T-helper 17 cell (primary cell): Measurements from ENCODE around the gene FGD6. TPM values are rescaled to one million over a fixed set of nuclear protein-coding genes. Genes with fewer than 3 reads are reported as not detected.
"Not testable (repeated sequence)": the region's sequence is repeated elsewhere in the genome, so short reads cannot be mapped to it uniquely, and the experiment has no call there.

ENCODE experiments used
- ATAC-seq: fragments of 150-1000 bp; cut with Tn5 transposase; 2 replicates; pipeline ENCODE4 v1.10.0; 2021; ENCODE audit warnings: mild to moderate bottlenecking, moderate library complexity
- DNase-seq, 3 donors: peaks; one replicate each; pipeline versions ENCODE4 v3.0.0 to v3.0.0-alpha.2; 2020 to 2021
- H3K9me3 ChIP-seq: one replicate; pipeline ENCODE4 v1.7.0; 2013; ENCODE audit warnings: low read length, mild to moderate bottlenecking; ENCODE audit not compliant: control insufficient read depth, poor library complexity, severe bottlenecking
- H3K27ac Mint-ChIP-seq: one replicate; pipeline ENCODE4 v1.8.0; 2022; ENCODE audit warnings: mild to moderate bottlenecking, moderate library complexity, mixed read lengths
- H3K27me3 Mint-ChIP-seq: one replicate; pipeline ENCODE4 v1.8.0; 2022; ENCODE audit warnings: mixed read lengths
- H3K36me3 Mint-ChIP-seq: one replicate; pipeline ENCODE4 v1.8.0; 2022; ENCODE audit warnings: low read depth, mixed read lengths
- H3K4me1 Mint-ChIP-seq: one replicate; pipeline ENCODE4 v1.8.0; 2022; ENCODE audit warnings: mild to moderate bottlenecking, mixed read lengths
- H3K4me3 Mint-ChIP-seq: one replicate; pipeline ENCODE4 v1.8.0; 2022; ENCODE audit warnings: mild to moderate bottlenecking, moderate library complexity, mixed read lengths
- total RNA-seq, 4 donors: library from RNA in 2 of 4; stranded (reverse) in 2 of 4; gene quantifications; one replicate each; pipeline ENCODE4 v1.2.3 and lab custom pipeline; 2022 to 2026

Gene FGD6
- total RNA-seq, 2 donors from 2014 or later, result 1.2 to 1.3 TPM

GRCh38 chr12:95116341-95116740, 100.9 kb downstream of the FGD6 start:
- no peak for DNase-seq
- Mint-ChIP-seq H3K4me3 (no peak overlapping the region), H3K27me3 (no peaks in the 10 kb centered on the region), H3K4me1 (peaks cover 5% of the 10 kb centered on the region), H3K27ac (peak overlapping the region; percentile 87), H3K36me3 (no peaks in the 10 kb centered on the region)
- no peaks in the 10 kb centered on the region for H3K9me3 ChIP-seq
- no peak for ATAC-seq

GRCh38 chr12:95115641-95116040, 101.6 kb downstream of the FGD6 start:
- peaks cover 10% of the 10 kb centered on the region for H3K4me1 Mint-ChIP-seq
- no peaks in the 10 kb centered on the region for H3K9me3 ChIP-seq
- H3K4me3 Mint-ChIP-seq, result no peak overlapping the region
- DNase-seq (no peak), ATAC-seq (no peak)
- H3K27ac Mint-ChIP-seq, result no peak overlapping the region
- no peaks in the 10 kb centered on the region for H3K36me3 Mint-ChIP-seq
- H3K27me3 Mint-ChIP-seq, result no peaks in the 10 kb centered on the region

- Mint-ChIP-seq H3K27me3 (no peaks in the 10 kb centered on the region), H3K4me1 (peaks cover 10% of the 10 kb centered on the region), H3K4me3 (no peak overlapping the region), H3K36me3 (no peaks in the 10 kb centered on the region), H3K27ac (no peak overlapping the region)
- DNase-seq, result no peak
- no peaks in the 10 kb centered on the region for H3K9me3 ChIP-seq
- no peak for ATAC-seq
These were observed 102.4 kb downstream of the FGD6 start for GRCh38 chr12:95114766-95115405.

- DNase-seq (no peak), ATAC-seq (no peak)
- Mint-ChIP-seq H3K4me3 (no peak overlapping the region), H3K27me3 (peaks cover 8% of the 10 kb centered on the region), H3K4me1 (peaks cover 20% of the 10 kb centered on the region), H3K27ac (no peak overlapping the region), H3K36me3 (peaks cover 2% of the 10 kb centered on the region)
- H3K9me3 ChIP-seq, result no peaks in the 10 kb centered on the region
These were observed 109.9 kb downstream of the FGD6 start for GRCh38 chr12:95107362-95107761.

- H3K4me1 Mint-ChIP-seq, result peaks cover 12% of the 10 kb centered on the region
- no peaks in the 10 kb centered on the region for H3K9me3 ChIP-seq
- peaks cover 2% of the 10 kb centered on the region for H3K36me3 Mint-ChIP-seq
- no peak overlapping the region for H3K27ac Mint-ChIP-seq
- DNase-seq, result no peak
- no peak for ATAC-seq
- H3K27me3 Mint-ChIP-seq, result peaks cover 11% of the 10 kb centered on the region
- H3K4me3 Mint-ChIP-seq, result no peak overlapping the region
These were observed 111.7 kb downstream of the FGD6 start for GRCh38 chr12:95105540-95105939.

GRCh38 chr12:95104919-95105452, 112.3 kb downstream of the FGD6 start:
- Mint-ChIP-seq H3K27me3 (peaks cover 16% of the 10 kb centered on the region), H3K27ac (no peak overlapping the region), H3K4me3 (no peak overlapping the region), H3K4me1 (peaks cover 12% of the 10 kb centered on the region), H3K36me3 (peaks cover 2% of the 10 kb centered on the region)
- ATAC-seq (no peak), DNase-seq (no peak)
- H3K9me3 ChIP-seq, result no peaks in the 10 kb centered on the region

GRCh38 chr12:95102916-95103671, 114.2 kb downstream of the FGD6 start:
- H3K36me3 Mint-ChIP-seq, result peaks cover 2% of the 10 kb centered on the region
- peak; percentile 77 for ATAC-seq
- H3K4me1 Mint-ChIP-seq, result peaks cover 10% of the 10 kb centered on the region
- DNase-seq, result no peak
- peaks cover 17% of the 10 kb centered on the region for H3K27me3 Mint-ChIP-seq
- H3K4me3 Mint-ChIP-seq, result peak overlapping the region; percentile 63
- no peak overlapping the region for H3K27ac Mint-ChIP-seq
- no peaks in the 10 kb centered on the region for H3K9me3 ChIP-seq

GRCh38 chr12:95101957-95102356, 115.3 kb downstream of the FGD6 start:
- ATAC-seq, H3K36me3 Mint-ChIP-seq, DNase-seq, H3K27ac Mint-ChIP-seq, H3K9me3 ChIP-seq, H3K4me3 Mint-ChIP-seq: not testable (repeated sequence)
- Mint-ChIP-seq H3K4me1 (peaks cover 10% of the 10 kb centered on the region), H3K27me3 (peaks cover 20% of the 10 kb centered on the region)

GRCh38 chr12:95100264-95101190, 116.7 kb downstream of the FGD6 start:
- DNase-seq (no peak), ATAC-seq (no peak)
- H3K27ac Mint-ChIP-seq, result no peak overlapping the region
- H3K4me1 Mint-ChIP-seq, result peaks cover 10% of the 10 kb centered on the region
- H3K4me3 Mint-ChIP-seq, result no peak overlapping the region
- peaks cover 17% of the 10 kb centered on the region for H3K27me3 Mint-ChIP-seq
- H3K36me3 Mint-ChIP-seq, result no peaks in the 10 kb centered on the region
- H3K9me3 ChIP-seq, result no peaks in the 10 kb centered on the region

- H3K27me3 Mint-ChIP-seq, result peaks cover 11% of the 10 kb centered on the region
- H3K27ac Mint-ChIP-seq, result no peak overlapping the region
- no peaks in the 10 kb centered on the region for H3K9me3 ChIP-seq
- no peak for ATAC-seq
- no peaks in the 10 kb centered on the region for H3K36me3 Mint-ChIP-seq
- H3K4me3 Mint-ChIP-seq, result no peak overlapping the region
- DNase-seq, result no peak
- H3K4me1 Mint-ChIP-seq, result peaks cover 8% of the 10 kb centered on the region
These were observed 117.9 kb downstream of the FGD6 start for GRCh38 chr12:95099270-95099790.

- H3K9me3 ChIP-seq, result no peaks in the 10 kb centered on the region
- ATAC-seq, result no peak
- no peak overlapping the region for H3K4me3 Mint-ChIP-seq
- no peak for DNase-seq
- H3K27ac Mint-ChIP-seq, result no peak overlapping the region
- peaks cover 11% of the 10 kb centered on the region for H3K27me3 Mint-ChIP-seq
- H3K36me3 Mint-ChIP-seq, result no peaks in the 10 kb centered on the region
- no peaks in the 10 kb centered on the region for H3K4me1 Mint-ChIP-seq
These were observed 120.4 kb downstream of the FGD6 start for GRCh38 chr12:95096852-95097251.

GRCh38 chr12:95096378-95096777, 120.9 kb downstream of the FGD6 start:
- Mint-ChIP-seq H3K36me3 (no peaks in the 10 kb centered on the region), H3K27me3 (peaks cover 11% of the 10 kb centered on the region)

GRCh38 chr12:95095866-95096265, 121.4 kb downstream of the FGD6 start:
- H3K27me3 Mint-ChIP-seq, result peaks cover 11% of the 10 kb centered on the region
- not testable (repeated sequence) for H3K4me1 Mint-ChIP-seq, H3K36me3 Mint-ChIP-seq, H3K9me3 ChIP-seq, DNase-seq, H3K4me3 Mint-ChIP-seq, ATAC-seq, H3K27ac Mint-ChIP-seq

More at GRCh38 chr12:95096378-95096777, 120.9 kb downstream of the FGD6 start:
- H3K4me3 Mint-ChIP-seq, result no peak overlapping the region
- DNase-seq (no peak), ATAC-seq (no peak)
- no peaks in the 10 kb centered on the region for H3K4me1 Mint-ChIP-seq
- H3K9me3 ChIP-seq, result no peaks in the 10 kb centered on the region
- H3K27ac Mint-ChIP-seq, result no peak overlapping the region
